ENCODE results near the gene CCT3. TPM values are rescaled to one million over a fixed set of nuclear protein-coding genes. Genes with fewer than 3 reads are reported as not detected.
A peak's percentile ranks its signal among the peaks of the same experiment; 100 is the strongest.
"Not testable (repeated sequence)": the region's sequence is repeated elsewhere in the genome, so short reads cannot be mapped to it uniquely, and the experiment has no call there.

Gene CCT3
- total RNA-seq, 1 experiment from 2014 or later, result 451 TPM

GRCh38 chr1:156356875-156357534 is 18.9 kb upstream of the CCT3 start:
- intact Hi-C loops (cut with micrococcal nuclease; ENCODE audit: unreplicated experiment) (no loop called here), in situ Hi-C loops (cut with HindIII; ENCODE audit: low pct_unique_long_range_greater_than_20kb, low sequenced_read_pairs) (no loop called here)
- Histone ChIP-seq H3K4me3 (ENCODE audit: low read depth in 2 of 2, low read length in 2 of 2) (no peak overlapping the region; a peak in 1 of 4 replicates), H3K36me3 (ENCODE audit: control insufficient read depth, insufficient read depth, low read length) (no peaks in the 10 kb centered on the region), H3K4me1 (ENCODE audit: control insufficient read depth, insufficient read depth, low read length) (no peaks in the 10 kb centered on the region), H3K9me3 (ENCODE audit: control insufficient read depth, insufficient read depth, low read depth, low read length) (no peaks in the 10 kb centered on the region), H3K27ac (ENCODE audit: low read length) (no peak overlapping the region), H3K27me3 (ENCODE audit: control insufficient read depth, insufficient read depth, low read length) (no peaks in the 10 kb centered on the region)
- POLR2A ChIA-PET, result no interaction called here
- BruUV-seq (replicated peaks), result no TSS peak
- ATAC-seq (peak; percentile 95), DNase-seq (ENCODE audit: low read depth, low spot score) (no peak)
- TF ChIP-seq CTCF (IDR thresholded peaks at IDR 0.05) (peak; percentile 98), POLR2AphosphoS5 (IDR thresholded peaks at IDR 0.05; ENCODE audit: low read depth, low read length) (no peak)
- CTCF ChIA-PET, result interaction anchor here (1.3 to 1.4 kb wide), 2 partner anchors 13 to 89 kb away, joined by 3 to 9 read pairs; no protein-coding TSS in a partner anchor

DNA sequence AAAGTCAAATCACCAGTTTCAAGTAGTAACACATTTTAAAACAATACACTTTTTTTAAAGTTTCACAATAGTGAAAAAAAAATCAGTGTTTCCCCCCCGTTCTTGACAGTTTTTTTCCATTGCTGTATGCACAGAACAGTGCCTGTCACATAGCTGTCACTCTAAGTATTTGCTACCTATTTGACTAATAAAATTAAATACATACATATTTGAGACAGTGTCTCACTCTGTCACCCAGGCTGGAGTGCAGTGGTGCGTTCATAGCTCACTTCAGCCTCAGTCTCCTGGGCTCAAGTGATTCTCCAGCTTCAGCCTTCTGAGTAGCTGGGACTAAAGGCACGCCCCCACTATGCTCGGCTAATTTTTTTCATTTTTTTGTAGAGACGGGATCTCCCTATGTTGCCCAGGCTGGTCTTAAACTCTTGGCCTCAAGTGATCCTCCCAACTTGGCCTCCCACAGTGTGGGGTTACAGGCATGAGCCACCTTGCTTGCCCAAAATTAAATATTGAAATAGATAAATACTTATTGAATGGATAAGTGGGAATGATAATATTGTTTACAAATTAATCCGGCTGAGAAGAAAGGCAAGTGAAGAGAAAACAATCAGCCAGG is 18.3 kb upstream of the CCT3 start:
- in situ Hi-C loops (cut with HindIII; ENCODE audit: low pct_unique_long_range_greater_than_20kb, low sequenced_read_pairs), result no loop called here
- BruUV-seq (replicated peaks), result no TSS peak
- H3K36me3 ChIP-seq (ENCODE audit: control insufficient read depth, insufficient read depth, low read length), result no peaks in the 10 kb centered on the region
- TF ChIP-seq SIN3A (IDR thresholded peaks at IDR 0.05; ENCODE audit: borderline replicate concordance, insufficient read depth, low read depth, low read length) (no peak), CTCF (IDR thresholded peaks at IDR 0.05) (no peak), REST (IDR thresholded peaks at IDR 0.05; ENCODE audit: insufficient read depth in 1 of 2, low read depth in 2 of 2, low read length in 1 of 2) (no peak), POLR2AphosphoS5 (IDR thresholded peaks at IDR 0.05; ENCODE audit: low read depth, low read length) (no peak), TCF7L2 (IDR thresholded peaks at IDR 0.05; ENCODE audit: low read depth, low read length) (no peak)
- intact Hi-C loops (cut with micrococcal nuclease; ENCODE audit: unreplicated experiment), result no loop called here
- ChIA-PET POLR2A (interaction anchor here (0.6 kb wide), 1 partner anchor 124 kb away, joined by 3 read pairs; no protein-coding TSS in a partner anchor), CTCF (interaction anchor here (1.3 to 1.4 kb wide), 2 partner anchors 14 to 89 kb away, joined by 3 to 9 read pairs; no protein-coding TSS in a partner anchor)
- DNase-seq (ENCODE audit: low read depth, low spot score) (no peak), ATAC-seq (peak; percentile 3; the same call in 1 of the 2 replicates)
- H3K27me3 ChIP-seq (ENCODE audit: control insufficient read depth, insufficient read depth, low read length), result no peaks in the 10 kb centered on the region
- no peaks in the 10 kb centered on the region for H3K4me1 ChIP-seq (ENCODE audit: control insufficient read depth, insufficient read depth, low read length)
- no peak overlapping the region; a peak in 1 of 4 replicates for H3K4me3 ChIP-seq (ENCODE audit: low read depth in 2 of 2, low read length in 2 of 2)
- no peaks in the 10 kb centered on the region for H3K9me3 ChIP-seq (ENCODE audit: control insufficient read depth, insufficient read depth, low read depth, low read length)
- H3K27ac ChIP-seq (ENCODE audit: low read length), result no peak overlapping the region

DNA sequence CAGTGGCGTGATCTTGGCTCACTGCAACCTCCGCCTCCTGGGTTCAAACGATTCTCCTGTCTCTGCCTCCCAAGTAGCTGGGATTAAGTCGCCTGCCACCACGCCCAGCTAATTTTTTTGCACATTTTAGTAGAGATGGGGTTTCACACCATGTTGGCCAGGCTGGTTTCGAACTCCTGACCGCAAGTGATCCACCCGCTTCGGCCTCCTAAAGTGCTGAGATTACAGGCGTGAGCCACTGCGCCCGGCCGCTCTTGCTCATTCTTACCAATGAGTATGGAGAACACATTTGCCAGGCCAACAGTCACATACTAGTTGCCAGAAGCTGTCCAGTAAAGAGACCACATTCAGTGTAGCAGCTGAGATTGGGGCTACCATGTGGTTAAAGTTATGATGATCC is 14.4 kb upstream of the CCT3 start:
- BruUV-seq (replicated peaks); H3K27ac ChIP-seq (ENCODE audit: low read length); in situ Hi-C loops (cut with HindIII; ENCODE audit: low pct_unique_long_range_greater_than_20kb, low sequenced_read_pairs); H3K36me3 ChIP-seq (ENCODE audit: control insufficient read depth, insufficient read depth, low read length); H3K4me1 ChIP-seq (ENCODE audit: control insufficient read depth, insufficient read depth, low read length); ATAC-seq; H3K4me3 ChIP-seq (ENCODE audit: low read depth in 2 of 2, low read length in 2 of 2); DNase-seq (ENCODE audit: low read depth, low spot score); CTCF ChIA-PET; H3K27me3 ChIP-seq (ENCODE audit: control insufficient read depth, insufficient read depth, low read length); intact Hi-C loops (cut with micrococcal nuclease; ENCODE audit: unreplicated experiment); H3K9me3 ChIP-seq (ENCODE audit: control insufficient read depth, insufficient read depth, low read depth, low read length): not testable (repeated sequence)
- POLR2A ChIA-PET, result interaction anchor here (0.7 kb wide), 1 partner anchor 43 kb away, joined by 10 read pairs; no protein-coding TSS in a partner anchor

Data from Panc1 (cell line).